Measurements from ENCODE around the gene SNRK.

SNRK gene

GRCh38 chr3:43347774-43348173 lies 61.4 kb downstream of the SNRK start:
- Histone ChIP-seq H3K27me3 (ENCODE audit: insufficient read depth, low read length, poor library complexity, severe bottlenecking) (no peaks in the 10 kb centered on the region), H3K9ac (ENCODE audit: low read depth, low read length, poor library complexity, severe bottlenecking) (no peak overlapping the region), H3F3A (ENCODE audit: low read depth) (no peaks in the 10 kb centered on the region), H3K4me3 (ENCODE audit: low read length, poor library complexity, severe bottlenecking) (no peak overlapping the region), H4K20me1 (ENCODE audit: insufficient read depth, low read length, poor library complexity, severe bottlenecking) (no peaks in the 10 kb centered on the region), H3K4me2 (ENCODE audit: low read depth, low read length, poor library complexity, severe bottlenecking) (no peak overlapping the region), H3K36me3 (ENCODE audit: insufficient read depth, low read length) (peaks cover 53% of the 10 kb centered on the region; the same call in 1 of the 2 replicates), H3K4me1 (ENCODE audit: insufficient read depth, low read length, poor library complexity, severe bottlenecking) (peaks cover 38% of the 10 kb centered on the region), H3K9me3 (ENCODE audit: insufficient read depth, low read depth, low read length) (no peaks in the 10 kb centered on the region), H2AFZ (ENCODE audit: low read length) (no peak overlapping the region), H3K79me2 (ENCODE audit: insufficient read depth, low read length) (no peaks in the 10 kb centered on the region), H3K9me2 (replicated peaks; ENCODE audit: low read depth, low read length) (no peaks in the 10 kb centered on the region)
- TF ChIP-seq EZH2phosphoT487 (IDR thresholded peaks at IDR 0.05; ENCODE audit: borderline replicate concordance) (no peak), CTCF (conservative IDR thresholded peaks at IDR 0.05; ENCODE audit: low read length) (no peak)

DNA sequence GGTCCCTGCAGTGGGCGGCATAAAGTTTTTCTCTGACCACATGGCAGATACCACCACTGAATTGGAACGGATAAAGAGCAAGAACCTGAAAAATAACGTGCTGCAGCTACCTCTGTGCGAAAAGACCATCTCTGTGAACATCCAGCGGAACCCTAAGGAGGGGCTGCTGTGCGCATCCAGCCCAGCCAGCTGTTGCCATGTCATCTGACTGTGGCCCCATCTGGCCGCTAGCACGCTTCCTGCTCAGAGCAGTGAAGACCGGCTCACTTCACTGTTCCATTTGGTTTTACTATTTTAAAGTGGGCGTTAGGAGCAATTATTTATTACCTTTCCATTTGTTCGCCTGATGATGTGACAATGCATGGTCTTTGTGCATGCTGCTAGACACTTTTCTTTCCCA lies 62.0 kb downstream of the SNRK start:
- Histone ChIP-seq H3F3A (ENCODE audit: low read depth) (no peaks in the 10 kb centered on the region), H3K4me3 (ENCODE audit: low read length, poor library complexity, severe bottlenecking) (no peak overlapping the region), H2AFZ (ENCODE audit: low read length) (no peak overlapping the region), H3K4me1 (ENCODE audit: insufficient read depth, low read length, poor library complexity, severe bottlenecking) (peaks cover 38% of the 10 kb centered on the region), H3K79me2 (ENCODE audit: insufficient read depth, low read length) (no peaks in the 10 kb centered on the region), H3K9me3 (ENCODE audit: insufficient read depth, low read depth, low read length) (peaks cover 5% of the 10 kb centered on the region; the same call in 1 of the 2 replicates), H3K4me2 (ENCODE audit: low read depth, low read length, poor library complexity, severe bottlenecking) (no peak overlapping the region), H3K9me2 (replicated peaks; ENCODE audit: low read depth, low read length) (no peaks in the 10 kb centered on the region), H3K36me3 (ENCODE audit: insufficient read depth, low read length) (peaks cover 48% of the 10 kb centered on the region; the same call in 1 of the 2 replicates), H3K9ac (ENCODE audit: low read depth, low read length, poor library complexity, severe bottlenecking) (no peak overlapping the region), H4K20me1 (ENCODE audit: insufficient read depth, low read length, poor library complexity, severe bottlenecking) (no peaks in the 10 kb centered on the region), H3K27me3 (ENCODE audit: insufficient read depth, low read length, poor library complexity, severe bottlenecking) (no peaks in the 10 kb centered on the region)
- TF ChIP-seq EZH2phosphoT487 (IDR thresholded peaks at IDR 0.05; ENCODE audit: borderline replicate concordance) = no peak
- no peak for TF ChIP-seq CTCF (conservative IDR thresholded peaks at IDR 0.05; ENCODE audit: low read length)

DNA sequence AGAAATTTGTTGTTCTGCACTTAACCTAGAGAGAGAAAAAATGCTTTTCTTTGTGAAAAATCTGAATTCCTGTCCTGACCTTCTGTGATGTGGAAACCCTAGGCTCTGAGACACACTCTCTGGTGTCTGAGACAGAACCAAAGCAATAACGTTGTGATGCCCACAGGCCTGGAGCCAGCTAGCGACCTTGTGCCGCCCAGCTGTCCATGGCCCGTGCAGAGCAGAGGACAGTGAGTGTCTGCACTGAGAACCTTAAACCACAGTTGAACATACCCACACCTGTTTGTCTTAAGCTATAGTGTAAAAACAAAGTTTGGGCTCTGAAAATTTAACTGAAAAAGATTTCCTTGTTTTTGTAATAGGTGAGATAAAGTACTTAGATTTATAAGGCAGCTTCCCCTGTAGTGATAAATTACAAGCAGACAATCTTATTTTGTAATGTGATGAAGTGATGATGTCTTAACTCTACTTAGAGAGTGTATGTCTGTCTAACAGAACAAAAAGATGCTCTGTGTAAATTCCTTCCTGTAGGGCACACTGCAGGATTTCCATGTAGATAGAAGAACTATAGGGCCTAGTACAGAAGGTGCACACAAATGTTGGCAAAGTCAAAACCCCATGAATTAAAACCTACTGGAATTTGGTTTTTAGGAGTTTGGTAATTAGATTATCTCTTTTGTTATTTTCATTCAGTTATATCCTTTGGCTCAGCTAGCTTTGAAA lies 62.7 kb downstream of the SNRK start:
- Histone ChIP-seq H3K9me2 (replicated peaks; ENCODE audit: low read depth, low read length) (no peaks in the 10 kb centered on the region), H3K36me3 (ENCODE audit: insufficient read depth, low read length) (peaks cover 41% of the 10 kb centered on the region; the same call in 1 of the 2 replicates), H4K20me1 (ENCODE audit: insufficient read depth, low read length, poor library complexity, severe bottlenecking) (no peaks in the 10 kb centered on the region), H3F3A (ENCODE audit: low read depth) (no peaks in the 10 kb centered on the region), H3K4me1 (ENCODE audit: insufficient read depth, low read length, poor library complexity, severe bottlenecking) (peaks cover 38% of the 10 kb centered on the region), H2AFZ (ENCODE audit: low read length) (no peak overlapping the region), H3K4me3 (ENCODE audit: low read length, poor library complexity, severe bottlenecking) (no peak overlapping the region), H3K27me3 (ENCODE audit: insufficient read depth, low read length, poor library complexity, severe bottlenecking) (no peaks in the 10 kb centered on the region), H3K9me3 (ENCODE audit: insufficient read depth, low read depth, low read length) (peaks cover 7% of the 10 kb centered on the region; the same call in 1 of the 2 replicates), H3K79me2 (ENCODE audit: insufficient read depth, low read length) (no peaks in the 10 kb centered on the region), H3K9ac (ENCODE audit: low read depth, low read length, poor library complexity, severe bottlenecking) (no peak overlapping the region), H3K4me2 (ENCODE audit: low read depth, low read length, poor library complexity, severe bottlenecking) (no peak overlapping the region)
- TF ChIP-seq CTCF (conservative IDR thresholded peaks at IDR 0.05; ENCODE audit: low read length) (no peak), EZH2phosphoT487 (IDR thresholded peaks at IDR 0.05; ENCODE audit: borderline replicate concordance) (no peak)
